Measurements from ENCODE around the gene TACR1.

TACR1 gene

DNA sequence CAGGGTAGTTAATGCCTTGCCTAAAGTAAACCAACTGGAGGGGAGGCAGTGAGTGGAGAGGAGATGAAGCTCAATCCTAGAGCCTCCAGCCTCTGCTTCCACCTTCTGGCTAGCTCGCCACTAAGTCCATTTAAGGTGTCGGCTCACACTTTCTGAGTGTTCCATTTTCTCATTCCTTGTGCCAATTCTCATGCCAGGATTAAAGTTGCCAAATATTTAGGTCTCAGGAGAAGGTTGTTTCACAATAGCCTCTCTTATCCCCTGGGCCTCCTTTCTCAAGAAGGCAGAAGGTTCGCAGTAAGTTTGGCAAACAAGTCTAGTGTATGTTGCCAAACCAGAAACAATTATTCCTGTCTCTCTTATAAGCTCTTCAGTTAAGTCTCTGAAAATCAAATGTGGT lies 57.2 kb downstream of the TACR1 start:
- DNase-seq = no peak

GRCh38 chr2:75140288-75140687 lies 59.0 kb downstream of the TACR1 start:
- DNase-seq = no peak

GRCh38 chr2:75139171-75139570 lies 60.1 kb downstream of the TACR1 start:
- no peak for DNase-seq

- no peak for DNase-seq
Measured at GRCh38 chr2:75138528-75138927, 60.8 kb downstream of the TACR1 start.

- no peak for DNase-seq
Measured at GRCh38 chr2:75135776-75136400, 63.4 kb downstream of the TACR1 start.

DNA sequence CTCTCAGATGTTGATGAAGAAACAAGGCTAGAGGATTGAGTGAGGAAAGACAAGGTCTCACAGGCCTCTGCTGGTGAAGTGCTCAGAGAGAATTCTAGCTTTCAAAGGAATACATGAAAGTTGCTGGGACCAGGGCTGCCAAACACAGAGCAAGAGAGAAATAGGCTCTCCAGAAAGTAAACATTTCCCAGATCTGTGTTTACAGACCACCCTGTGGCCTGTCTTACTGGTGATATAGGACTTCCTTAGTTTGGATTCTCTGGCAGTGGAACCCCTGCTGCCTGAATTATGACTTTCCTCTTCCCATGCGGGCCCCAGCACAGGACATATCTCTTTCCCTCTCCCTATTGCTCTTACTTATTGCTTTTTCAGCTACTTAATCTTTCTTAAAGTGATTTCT lies 64.5 kb downstream of the TACR1 start:
- DNase-seq = no peak

DNA sequence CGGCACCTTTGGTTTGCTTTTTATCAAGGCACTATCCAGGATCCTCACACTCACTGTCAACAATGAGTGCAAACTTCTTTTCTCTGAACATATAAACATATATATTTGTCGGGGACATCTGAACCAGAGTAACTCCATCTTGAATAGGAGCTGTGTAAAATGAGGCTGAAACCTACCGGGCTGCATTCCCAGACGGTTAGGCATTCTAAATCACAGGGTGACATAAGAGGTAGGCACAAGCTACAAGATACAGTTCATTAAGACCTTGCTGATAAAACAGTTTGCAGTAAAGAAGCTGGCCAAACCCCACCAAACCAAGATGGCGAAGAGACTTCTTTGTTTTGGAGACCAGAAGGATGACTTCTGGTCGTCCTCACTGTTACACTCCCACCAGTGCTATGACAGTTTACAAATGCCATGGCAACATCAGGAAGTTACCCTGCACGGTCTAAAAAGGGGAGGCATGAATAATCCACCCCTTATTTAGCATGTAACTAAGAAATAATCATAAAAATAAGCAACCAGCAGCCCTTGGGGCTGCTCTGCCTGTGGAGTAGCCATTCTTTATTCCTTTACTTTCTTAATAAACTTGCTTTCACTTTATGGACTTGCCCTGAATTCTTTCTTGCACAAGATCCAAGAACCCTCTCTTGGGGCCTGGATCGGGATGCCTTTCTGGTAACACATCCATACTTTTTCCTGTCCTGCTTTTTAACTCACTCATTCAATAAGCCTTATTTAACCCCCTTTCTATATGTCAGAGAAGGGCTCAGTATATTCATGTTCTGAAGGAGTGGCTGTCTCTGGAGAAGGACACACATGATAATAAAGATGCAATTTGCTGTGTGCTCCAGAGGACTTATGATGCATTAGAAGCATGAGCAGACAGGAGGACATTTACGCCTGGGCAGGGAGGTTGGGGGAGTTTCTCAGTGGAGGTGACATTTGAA lies 65.4 kb downstream of the TACR1 start:
- no peak for DNase-seq

DNA sequence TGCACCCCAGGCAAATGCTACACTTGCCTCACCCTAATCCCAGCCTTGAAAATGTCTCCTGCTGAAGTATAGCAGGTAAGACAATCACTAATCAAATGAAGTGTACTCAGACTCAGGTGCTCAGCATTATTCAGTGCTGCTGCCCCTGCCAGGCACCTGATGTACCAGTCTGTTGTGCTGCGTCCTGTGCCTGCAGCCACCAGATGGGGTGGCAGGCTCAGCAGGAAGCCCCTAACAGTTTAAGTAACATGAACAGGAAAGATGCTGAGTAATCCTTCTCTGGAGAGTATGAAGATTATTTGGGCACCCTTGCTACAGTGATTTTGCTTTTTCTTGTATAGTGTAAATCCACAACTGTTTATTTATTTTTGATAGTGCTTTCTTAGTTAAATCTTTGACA lies 69.1 kb downstream of the TACR1 start:
- DNase-seq = no peak

GRCh38 chr2:75123876-75124275 lies 75.4 kb downstream of the TACR1 start:
- no peak for DNase-seq

DNA sequence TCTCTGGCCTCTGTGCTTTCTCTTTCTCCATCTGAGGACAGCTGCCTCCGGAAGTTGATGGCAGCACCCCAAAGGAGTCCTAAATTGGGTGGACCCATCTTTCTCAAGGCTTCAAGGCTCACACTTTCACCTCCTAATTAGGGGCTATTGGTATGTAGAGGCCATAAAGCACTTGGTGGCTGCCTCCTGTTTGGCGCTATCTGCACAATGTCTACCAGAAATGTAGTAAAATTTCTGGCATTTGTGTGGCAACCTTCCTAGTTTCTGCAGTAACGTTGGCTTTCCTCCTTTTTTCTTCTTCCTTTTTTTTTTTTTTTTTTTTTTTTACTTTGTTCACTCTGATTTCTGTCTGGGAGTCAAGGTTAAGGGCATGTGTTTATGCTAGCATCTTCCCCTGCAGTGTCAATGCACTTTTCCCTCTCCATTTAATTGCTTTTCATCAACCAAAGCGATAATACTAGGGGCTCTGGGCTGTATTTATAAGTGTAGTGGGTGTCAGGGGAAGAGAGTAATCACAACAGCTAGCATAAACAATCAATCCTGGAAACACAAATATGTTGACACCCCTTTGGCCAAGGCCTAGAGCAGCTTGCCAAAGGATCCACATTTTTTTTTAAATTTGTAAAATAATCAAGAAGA lies 86.0 kb downstream of the TACR1 start:
- DNase-seq = no peak

DNA sequence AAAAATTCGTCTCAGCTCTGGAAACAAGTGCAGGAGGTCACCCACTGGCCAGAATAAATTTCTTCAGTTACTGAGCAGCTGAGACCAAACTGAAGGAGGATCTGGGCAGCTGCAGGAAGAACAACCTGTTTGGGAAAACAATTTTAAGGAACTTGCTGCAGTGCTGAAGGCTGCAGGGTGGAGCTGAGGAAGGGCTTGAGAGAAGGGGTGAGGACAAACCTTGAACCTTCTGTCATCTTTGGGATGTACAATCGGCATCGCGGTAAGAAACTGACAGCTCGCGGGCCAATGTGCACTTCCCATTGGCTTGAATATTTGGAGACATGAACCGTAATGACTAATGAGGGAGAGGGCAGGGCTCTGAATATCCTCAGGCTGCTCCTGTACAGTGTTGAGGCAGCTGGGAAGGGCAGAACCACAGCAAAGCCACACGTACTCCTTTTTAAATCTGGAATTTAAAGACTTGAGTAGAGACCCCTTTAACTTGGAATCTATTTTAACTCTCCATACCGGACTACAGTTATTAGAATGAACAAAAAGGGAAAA lies 90.3 kb downstream of the TACR1 start:
- DNase-seq = no peak

DNA sequence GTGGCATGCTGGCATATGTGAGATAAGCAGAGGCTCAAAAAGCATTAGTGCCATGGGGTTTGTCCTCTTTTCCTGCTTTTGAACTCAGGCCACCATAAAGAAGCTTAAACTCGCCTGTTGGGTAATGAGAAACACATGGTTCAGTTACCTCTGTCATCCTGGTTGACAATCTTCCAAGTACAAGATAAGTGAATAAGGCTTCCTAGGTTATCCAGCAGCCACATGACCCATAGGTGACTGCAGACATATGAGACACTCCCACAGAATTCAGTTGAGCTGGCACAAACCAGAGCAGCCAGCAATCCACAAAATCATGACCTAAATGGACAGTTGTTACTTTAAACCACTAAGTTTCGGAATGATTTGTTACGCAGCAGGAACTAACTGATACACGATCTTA lies 97.3 kb downstream of the TACR1 start:
- DNase-seq = no peak

DNA sequence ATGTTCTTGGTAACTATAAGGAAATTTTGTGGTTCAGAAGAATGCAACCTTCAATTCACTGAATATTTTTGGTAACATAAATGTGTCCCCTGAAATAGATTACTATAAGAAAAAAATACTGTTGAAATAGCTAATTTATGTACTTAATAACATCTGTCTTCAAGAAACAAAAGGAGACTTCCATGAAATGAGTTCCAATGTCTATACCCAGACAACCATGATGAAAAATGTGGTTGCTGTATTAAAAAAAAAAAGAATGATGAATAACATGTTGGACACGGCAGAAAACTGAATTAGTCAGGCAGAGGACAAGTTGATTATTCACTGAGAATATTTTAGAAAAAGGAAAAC lies 98.5 kb downstream of the TACR1 start:
- DNase-seq = no peak

DNA sequence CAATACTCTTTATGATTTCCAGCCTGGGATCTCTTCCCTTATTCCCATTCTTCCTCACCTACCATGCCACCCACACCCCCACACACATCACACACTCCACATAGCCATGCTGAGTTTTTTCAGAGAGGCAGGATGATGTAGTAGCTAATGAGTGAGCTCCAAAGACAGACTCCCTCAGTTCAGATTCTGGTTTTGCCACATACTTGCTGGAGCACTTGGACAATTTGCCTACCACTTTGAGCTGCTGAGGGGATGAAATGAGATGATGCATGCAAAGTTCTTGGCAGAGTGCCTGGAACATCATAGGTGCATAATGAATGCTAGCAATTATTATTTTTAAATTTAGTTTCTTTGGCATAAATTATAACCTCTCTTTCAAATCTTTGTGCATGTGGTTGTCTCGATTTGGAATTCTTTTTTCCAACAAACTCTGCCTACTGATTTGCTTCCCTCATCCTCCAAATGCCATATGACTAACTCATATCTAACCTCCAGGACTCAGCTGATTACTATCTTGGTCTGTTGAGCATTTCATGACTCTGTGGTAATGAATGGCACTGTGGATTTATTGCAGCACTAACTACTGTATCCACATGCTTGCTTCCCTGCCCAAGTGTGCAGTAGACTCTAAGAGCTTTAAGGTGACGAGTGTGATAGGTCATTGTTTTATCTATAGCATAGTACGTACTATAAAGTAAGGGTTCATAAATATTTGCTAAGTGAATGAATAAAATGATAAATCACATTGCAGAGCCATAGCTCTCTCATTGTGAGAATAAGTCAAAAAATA lies 99.1 kb downstream of the TACR1 start:
- DNase-seq = no peak

GRCh38 chr2:75099521-75099922 lies 99.8 kb downstream of the TACR1 start:
- DNase-seq = no peak

DNA sequence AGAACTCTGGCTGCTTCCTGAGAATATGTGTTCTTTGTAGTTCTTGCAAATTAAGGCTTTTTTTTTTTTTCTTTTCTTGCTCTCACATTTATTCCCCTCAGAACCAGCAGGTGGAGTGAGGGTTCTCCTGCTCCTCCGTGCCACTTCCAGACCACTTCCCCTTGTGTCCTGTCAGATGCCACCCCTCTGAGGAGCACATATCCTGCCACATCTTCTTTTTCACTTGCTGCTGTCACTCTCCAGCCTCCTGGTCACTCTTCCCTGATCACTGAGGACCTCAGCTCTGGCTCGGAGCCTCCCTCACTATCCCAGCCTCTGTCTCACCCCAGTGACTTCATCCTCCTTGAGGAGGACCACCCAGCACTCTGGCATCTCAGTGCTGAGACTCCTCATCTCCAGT lies 100.5 kb downstream of the TACR1 start:
- no peak for DNase-seq

GRCh38 chr2:75097831-75098230 lies 101.5 kb downstream of the TACR1 start:
- no peak for DNase-seq

- DNase-seq = no peak
Measured at GRCh38 chr2:75094405-75094804, 104.9 kb downstream of the TACR1 start.

DNA sequence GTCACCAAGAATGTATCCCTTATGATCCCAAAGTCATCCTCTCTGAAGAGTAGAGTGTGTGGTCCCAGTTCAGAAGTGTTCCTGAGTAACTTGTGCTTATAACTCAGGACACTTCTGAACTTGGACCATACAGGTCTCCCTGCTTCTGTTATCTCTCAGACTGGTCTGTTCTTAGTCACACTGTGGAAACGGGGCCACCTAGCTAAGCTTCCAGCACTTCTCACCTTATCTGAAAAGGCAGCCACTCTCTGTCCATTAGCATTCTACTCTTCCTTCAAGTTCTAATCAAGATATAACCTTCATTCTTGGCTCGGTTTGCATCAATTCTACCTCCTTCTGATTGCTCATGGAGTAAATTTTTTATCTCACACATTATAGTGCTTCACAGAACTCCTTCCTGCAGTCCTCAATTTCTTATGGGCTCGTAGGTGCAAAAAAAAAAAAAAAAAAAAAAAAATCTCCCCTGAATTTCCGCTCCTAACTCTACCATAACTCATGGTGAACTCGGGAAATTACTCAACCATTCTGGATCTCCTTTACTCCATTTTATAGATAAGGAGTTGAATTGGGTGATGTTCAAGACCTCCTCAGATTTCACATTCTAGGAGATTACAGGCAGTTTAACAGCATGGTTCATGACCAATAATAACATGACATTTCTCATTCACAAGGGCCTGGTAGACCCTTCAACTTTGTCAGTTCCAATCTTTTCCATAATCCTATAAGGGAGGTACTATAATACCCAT lies 108.4 kb downstream of the TACR1 start:
- no peak for DNase-seq

- DNase-seq = no peak
Measured at GRCh38 chr2:75089471-75089870, 109.8 kb downstream of the TACR1 start.

GRCh38 chr2:75088791-75089190 lies 110.5 kb downstream of the TACR1 start:
- DNase-seq = no peak

GRCh38 chr2:75087736-75088135 lies 111.6 kb downstream of the TACR1 start:
- DNase-seq = no peak
